ENCODE results near the gene ZNF148. TPM values are rescaled to one million over a fixed set of nuclear protein-coding genes. Genes with fewer than 3 reads are reported as not detected.

The ZNF148 gene
- total RNA-seq, 1 donor from 2014 or later: 33.2 TPM

- intact Hi-C loops (cut with micrococcal nuclease): no loop called here
- Mint-ChIP-seq H3K9me3 (no peaks in the 10 kb centered on the region), H3K27me3 (ENCODE audit: low read depth) (peaks cover 11% of the 10 kb centered on the region), H3K27ac (no peak overlapping the region), H3K36me3 (ENCODE audit: low read depth) (no peaks in the 10 kb centered on the region), H3K4me1 (ENCODE audit: low read depth) (peaks cover 4% of the 10 kb centered on the region), H3K4me3 (ENCODE audit: low read depth) (no peak overlapping the region)
- no peak for DNase-seq (ENCODE audit: low spot score)
Observed at GRCh38 chr3:125186800-125187598, 188.1 kb downstream of the ZNF148 start.

- no peaks in the 10 kb centered on the region for H3K9me3 Mint-ChIP-seq
- no peak for DNase-seq (ENCODE audit: low spot score)
- no peak overlapping the region for H3K27ac Mint-ChIP-seq
- no peak overlapping the region for H3K4me3 Mint-ChIP-seq (ENCODE audit: low read depth)
- intact Hi-C loops (cut with micrococcal nuclease): no loop called here
- H3K4me1 Mint-ChIP-seq (ENCODE audit: low read depth): peaks cover 4% of the 10 kb centered on the region
- no peaks in the 10 kb centered on the region for H3K36me3 Mint-ChIP-seq (ENCODE audit: low read depth)
- H3K27me3 Mint-ChIP-seq (ENCODE audit: low read depth): peaks cover 11% of the 10 kb centered on the region
Observed at GRCh38 chr3:125186261-125186787, 188.8 kb downstream of the ZNF148 start.

- no peak overlapping the region for H3K27ac Mint-ChIP-seq
- no peak overlapping the region for H3K4me3 Mint-ChIP-seq (ENCODE audit: low read depth)
- peaks cover 4% of the 10 kb centered on the region for H3K4me1 Mint-ChIP-seq (ENCODE audit: low read depth)
- intact Hi-C loops (cut with micrococcal nuclease): no loop called here
- no peaks in the 10 kb centered on the region for H3K36me3 Mint-ChIP-seq (ENCODE audit: low read depth)
- H3K27me3 Mint-ChIP-seq (ENCODE audit: low read depth): peaks cover 8% of the 10 kb centered on the region
- no peak for DNase-seq (ENCODE audit: low spot score)
- H3K9me3 Mint-ChIP-seq: no peaks in the 10 kb centered on the region
Observed at GRCh38 chr3:125185805-125186204, 189.3 kb downstream of the ZNF148 start.

GRCh38 chr3:125179884-125180240, 195.3 kb downstream of the ZNF148 start:
- intact Hi-C loops (cut with micrococcal nuclease): no loop called here
- no peak for DNase-seq (ENCODE audit: low spot score)
- Mint-ChIP-seq H3K4me3 (ENCODE audit: low read depth) (no peak overlapping the region), H3K27ac (no peak overlapping the region), H3K27me3 (ENCODE audit: low read depth) (peaks cover 6% of the 10 kb centered on the region), H3K36me3 (ENCODE audit: low read depth) (no peaks in the 10 kb centered on the region), H3K4me1 (ENCODE audit: low read depth) (peaks cover 8% of the 10 kb centered on the region), H3K9me3 (no peaks in the 10 kb centered on the region)

- Mint-ChIP-seq H3K4me1 (ENCODE audit: low read depth) (peaks cover 8% of the 10 kb centered on the region), H3K27me3 (ENCODE audit: low read depth) (peaks cover 10% of the 10 kb centered on the region), H3K9me3 (no peaks in the 10 kb centered on the region), H3K4me3 (ENCODE audit: low read depth) (no peak overlapping the region), H3K36me3 (ENCODE audit: low read depth) (no peaks in the 10 kb centered on the region), H3K27ac (no peak overlapping the region)
- DNase-seq (ENCODE audit: low spot score): no peak
- intact Hi-C loops (cut with micrococcal nuclease): no loop called here
Observed at GRCh38 chr3:125179143-125179883, 195.8 kb downstream of the ZNF148 start.

GRCh38 chr3:125177746-125178145, 197.4 kb downstream of the ZNF148 start:
- intact Hi-C loops (cut with micrococcal nuclease): no loop called here
- no peak overlapping the region for H3K27ac Mint-ChIP-seq

More at GRCh38 chr3:125177746-125178145, 197.4 kb downstream of the ZNF148 start:
- Mint-ChIP-seq H3K27me3 (ENCODE audit: low read depth) (peaks cover 16% of the 10 kb centered on the region), H3K36me3 (ENCODE audit: low read depth) (no peaks in the 10 kb centered on the region), H3K9me3 (no peaks in the 10 kb centered on the region), H3K4me3 (ENCODE audit: low read depth) (no peak overlapping the region), H3K4me1 (ENCODE audit: low read depth) (peaks cover 8% of the 10 kb centered on the region)
- DNase-seq (ENCODE audit: low spot score): no peak

Other genes starting within 250 kb of the ZNF148 start
- gene SLC12A8, start 162.6 kb downstream of the ZNF148 start, total RNA-seq: 1.3 and 1.4 TPM in 2 replicates
- 46.3 and 50.7 TPM in 2 replicates for gene SNX4, start 144.9 kb upstream of the ZNF148 start, total RNA-seq
- 11.8 and 12.7 TPM in 2 replicates for gene OSBPL11, start 220.2 kb upstream of the ZNF148 start, total RNA-seq

All from activated T-helper 2 cell treated with anti-CD3 and anti-CD28 coated beads, Interferon-gamma antibody, Interleukin-2, Interleukin-4, amounts not matched to agents 10 μg/mL and 5 μg/mL and 100 μg/mL, durations not matched to agents 14 hours and 24 hours and 36 hours (primary cell).